DND-41 (cell line): ENCODE data around the gene TRIM10.

Experiments used
- CTCF ChIP-seq: IDR thresholded peaks from 2 replicates; pipeline ENCODE4 v1.5.1; 2012; ENCODE audit warnings: borderline replicate concordance, low read length, moderate library complexity, mild to moderate bottlenecking; ENCODE audit not compliant: poor library complexity, severe bottlenecking; ENCODE audit errors: extremely low read depth
- EZH2 ChIP-seq: IDR thresholded peaks from 3 replicates; pipeline ENCODE4 v1.6.1; 2012; ENCODE audit warnings: borderline replicate concordance, low read depth, mild to moderate bottlenecking, moderate library complexity, low read length, inconsistent platforms; ENCODE audit not compliant: severe bottlenecking

- TF ChIP-seq CTCF (no peak), EZH2 (no peak)
Observed at GRCh38 chr6:30152016-30152673, 8.9 kb downstream of the TRIM10 start.
